A549 (cell line): ENCODE measurements around the gene CA10. TPM values are rescaled to one million over a fixed set of nuclear protein-coding genes. Genes with fewer than 3 reads are reported as not detected.

Source experiments
- ATAC-seq, 2 experiments: fragments of 200-7000 bp in 1 of 2; fragments of >200 bp in 1 of 2; cut with Nextera tagmentation in 1 of 2; cut with Tn5 transposase in 1 of 2; 3 replicates each; pipeline versions ENCODE4 v1.8.0 to v1.9.1; 2018 to 2020; ENCODE audit warnings: mild to moderate bottlenecking in 1 of 2, moderate library complexity in 1 of 2
- CTCF ChIA-PET: fragments of 300-600 bp; sonication (Branson Sonifier 250); formaldehyde crosslinking; extraction: SDS; loops from one replicate; lab custom pipeline; 2021; ENCODE audit warnings: antibody characterized with exemption, inconsistent platforms; lab: Yijun Ruan, JAX
- POLR2A ChIA-PET: fragments of 350-600 bp; formaldehyde crosslinking; extraction: SDS; loops from one replicate; lab custom pipeline; 2021; ENCODE audit warnings: antibody characterized with exemption, inconsistent platforms; lab: Yijun Ruan, JAX
- DNase-seq, 2 experiments: peaks; one replicate each; pipeline versions ENCODE4 v3.0.0 to v3.0.0-alpha.2; 2011 to 2016; ENCODE audit warnings: low read depth in 1 of 2, low spot score in 1 of 2
- FAIRE-seq: peaks from 2 replicates; lab custom pipeline; 2011; peaks lifted over from hg19 to GRCh38; lab: Jason Lieb, UNC
- H3K27ac ChIP-seq, 2 experiments: fragments of >200 bp; sonication (Bioruptor Twin); formaldehyde crosslinking; 3 replicates each; pipeline ENCODE4 v1.5.1; 2016 to 2017
- H3K4me1 ChIP-seq: fragments of >200 bp; sonication (Bioruptor Twin); formaldehyde crosslinking; 3 replicates; pipeline ENCODE4 v1.6.1; 2016
- H3K4me2 ChIP-seq: fragments of >200 bp; sonication (Bioruptor Twin); formaldehyde crosslinking; 3 replicates; pipeline ENCODE4 v1.6.1; 2016
- H3K4me3 ChIP-seq: fragments of >200 bp; sonication (Bioruptor Twin); formaldehyde crosslinking; 3 replicates; pipeline ENCODE4 v1.5.1; 2016
- H3K9me3 ChIP-seq: fragments of >200 bp; sonication (Bioruptor Twin); formaldehyde crosslinking; 3 replicates; pipeline ENCODE4 v1.6.1; 2016
- CEBPB ChIP-seq, 2 experiments: fragments of >200 bp in 1 of 2; sonication (Bioruptor Twin) in 1 of 2; formaldehyde crosslinking in 1 of 2; IDR thresholded peaks; 2 replicates each; pipeline ENCODE4 v1.6.1; 2012 to 2016
- CHD4 ChIP-seq: fragments of 200-600 bp; sonication (generic); IDR thresholded peaks from 2 replicates; pipeline ENCODE4 v1.6.1; 2016; ENCODE audit warnings: antibody characterized with exemption, mild to moderate bottlenecking, borderline replicate concordance
- EHF ChIP-seq: fragments of 250-450 bp; sonication (Bioruptor Pico); IDR thresholded peaks from 2 replicates; pipeline ENCODE4 v1.5.0; 2020; ENCODE audit warnings: mild to moderate bottlenecking
- EHMT2 ChIP-seq: fragments of 200-600 bp; sonication (generic); IDR thresholded peaks from 2 replicates; pipeline ENCODE4 v1.6.1; 2016; ENCODE audit warnings: antibody characterized with exemption, low read depth, mild to moderate bottlenecking, moderate library complexity
- ESRRA ChIP-seq: fragments of 150-350 bp; IDR thresholded peaks from 2 replicates; pipeline ENCODE4 v1.6.1; 2014; ENCODE audit warnings: mild to moderate bottlenecking, low read length, borderline replicate concordance
- FOSB ChIP-seq: fragments of 250-450 bp; sonication (Bioruptor Pico); IDR thresholded peaks from 2 replicates; pipeline ENCODE4 v1.5.0; 2020; ENCODE audit warnings: mild to moderate bottlenecking, moderate library complexity
- GATA3 ChIP-seq: IDR thresholded peaks from 2 replicates; pipeline ENCODE4 v1.6.1; 2012; ENCODE audit warnings: borderline replicate concordance
- HOXA7 ChIP-seq: fragments of 250-450 bp; sonication (Bioruptor Pico); IDR thresholded peaks from 2 replicates; pipeline ENCODE4 v1.5.0; 2020; ENCODE audit warnings: mild to moderate bottlenecking, moderate library complexity
- JUN ChIP-seq, 2 experiments: fragments of >200 bp; sonication (Bioruptor Twin); formaldehyde crosslinking; IDR thresholded peaks; 2 replicates in 1 of 2; 3 replicates in 1 of 2; pipeline ENCODE4 v1.6.1; 2016 to 2017
- KDM1A ChIP-seq: fragments of 200-600 bp; sonication (generic); IDR thresholded peaks from 2 replicates; pipeline ENCODE4 v1.6.1; 2016; ENCODE audit warnings: low read depth, mild to moderate bottlenecking
- MYC ChIP-seq: IDR thresholded peaks from 2 replicates; pipeline ENCODE4 v1.6.1; 2012; ENCODE audit warnings: mild to moderate bottlenecking, inconsistent platforms, low read length, improper control_type of control experiment, borderline replicate concordance
- NPAS2 ChIP-seq: fragments of 250-450 bp; sonication (Bioruptor Pico); IDR thresholded peaks from 2 replicates; pipeline ENCODE4 v1.8.0; 2022; ENCODE audit warnings: mild to moderate bottlenecking, moderate library complexity, borderline replicate concordance
- NR3C1 ChIP-seq: fragments of >200 bp; sonication (Bioruptor Twin); formaldehyde crosslinking; IDR thresholded peaks from 3 replicates; pipeline ENCODE4 v1.6.1; 2017
- POLR2AphosphoS2 ChIP-seq: conservative IDR thresholded peaks from 2 replicates; pipeline ENCODE4 v1.6.1; 2012; ENCODE audit warnings: low read length, improper control_type of control experiment, inconsistent platforms
- RARB ChIP-seq: fragments of 250-450 bp; sonication (Bioruptor Pico); IDR thresholded peaks from 2 replicates; pipeline ENCODE4 v1.8.0; 2021; ENCODE audit warnings: mild to moderate bottlenecking, moderate library complexity
- RCOR1 ChIP-seq: fragments of 150-350 bp; IDR thresholded peaks from 2 replicates; pipeline ENCODE4 v1.6.1; 2014; ENCODE audit warnings: antibody characterized with exemption, low read length, low read depth
- RNF2 ChIP-seq: fragments of 200-600 bp; sonication (generic); IDR thresholded peaks from 2 replicates; pipeline ENCODE4 v1.6.1; 2016; ENCODE audit warnings: low read depth, mild to moderate bottlenecking, antibody characterized with exemption, moderate library complexity, borderline replicate concordance
- SMC3 ChIP-seq: fragments of >200 bp; sonication (Bioruptor Twin); formaldehyde crosslinking; IDR thresholded peaks from 3 replicates; pipeline ENCODE4 v1.6.1; 2018; ENCODE audit warnings: inconsistent platforms
- SREBF2 ChIP-seq: fragments of 450-650 bp; IDR thresholded peaks from 2 replicates; pipeline ENCODE4 v1.6.1; 2014; ENCODE audit warnings: mild to moderate bottlenecking, moderate library complexity
- TFCP2L1 ChIP-seq: fragments of 250-450 bp; sonication (Bioruptor Pico); IDR thresholded peaks from 2 replicates; pipeline ENCODE4 v1.5.0; 2021; ENCODE audit warnings: mild to moderate bottlenecking
- ZC3H11A ChIP-seq: fragments of 450-650 bp; IDR thresholded peaks from 2 replicates; pipeline ENCODE4 v1.6.1; 2014; ENCODE audit warnings: antibody characterized with exemption, mild to moderate bottlenecking
- ZFP36 ChIP-seq: fragments of 450-650 bp; IDR thresholded peaks from 2 replicates; pipeline ENCODE4 v1.6.1; 2014; ENCODE audit warnings: borderline replicate concordance; ENCODE audit not compliant: partially characterized antibody
- ZNF302 ChIP-seq: fragments of 250-450 bp; sonication (Bioruptor Pico); IDR thresholded peaks from 2 replicates; pipeline ENCODE4 v1.9.0; 2021; ENCODE audit warnings: inconsistent platforms, mild to moderate bottlenecking, moderate library complexity
- WGBS: methylation state at CpG from one replicate; pipeline ENCODE4 v1.1.6; 2017; ENCODE audit errors: missing lambda C conversion rate; 5-methylcytosine and 5-hydroxymethylcytosine counted together
- polyA plus RNA-seq, 4 experiments: library from polyadenylated mRNA; depleted of rRNA in 3 of 4; stranded (reverse); fragments of >200 nt; fragmentation: RNase III in 1 of 4; extraction: RNeasy Plus Mini Kit Qiagen cat#74134 plus additional on column Dnase treatment in 1 of 4; gene quantifications; 2 replicates in 3 of 4; 3 replicates in 1 of 4; pipeline ENCODE4 v1.2.3, GENCODE V29; 2011 to 2017
- TF ChIP-seq, protein P1 (sequence below): fragments of 150-350 bp; IDR thresholded peaks from 2 replicates; pipeline ENCODE4 v1.6.1; 2014; ENCODE audit warnings: low read depth, mild to moderate bottlenecking, low read length
- TF ChIP-seq, protein P2 (sequence below): fragments of >200 bp; sonication (Bioruptor Twin); formaldehyde crosslinking; IDR thresholded peaks from 3 replicates; pipeline ENCODE4 v1.5.1; 2016
- TF ChIP-seq, protein P3 (sequence below): IDR thresholded peaks from 2 replicates; pipeline ENCODE4 v1.6.1; 2012; ENCODE audit warnings: low read depth, borderline replicate concordance
- TF ChIP-seq, protein P4 (sequence below): IDR thresholded peaks from 2 replicates; pipeline ENCODE4 v1.6.1; 2012
- TF ChIP-seq, protein P5 (sequence below): fragments of 200-600 bp; sonication (generic); IDR thresholded peaks from 2 replicates; pipeline ENCODE4 v1.6.1; 2016; ENCODE audit warnings: antibody characterized with exemption, mild to moderate bottlenecking, moderate library complexity

The CA10 gene
- polyA plus RNA-seq, 2 of the 4 experiments (the other 2 are of a cell fraction) = not detected

DNA sequence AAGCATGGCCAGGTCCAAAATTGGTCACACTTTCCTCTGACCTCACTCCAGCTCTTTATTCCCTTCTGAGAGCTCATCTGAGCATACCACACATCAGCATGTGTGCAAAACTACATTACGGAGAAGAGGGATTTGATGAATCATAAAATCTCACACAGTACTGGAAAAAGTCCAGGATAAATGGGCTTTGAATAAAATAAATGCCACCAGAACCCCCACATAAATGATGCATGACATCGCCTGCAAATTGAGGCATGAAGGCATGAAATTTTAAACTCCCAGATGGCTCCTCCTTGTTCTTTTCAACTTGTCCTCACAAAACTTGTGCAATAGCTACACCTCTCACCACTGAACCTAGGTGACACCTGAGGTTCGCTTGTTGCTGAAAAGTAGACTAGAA, 439.5 kb downstream of the CA10 start:
- no peak overlapping the region for H3K4me2 ChIP-seq
- TF ChIP-seq SREBF2 (no peak), KDM1A (no peak), GATA3 (no peak), POLR2AphosphoS2 (no peak), ESRRA (no peak), NPAS2 (CRISPR knock-in tag) (no peak), EHF (CRISPR knock-in tag) (no peak), JUN (IDR thresholded peaks at IDR 0.05) (no peak), SMC3 (no peak), ZFP36 (no peak), RNF2 (no peak), NR3C1 (no peak), FOSB (no peak), MYC (no peak), CEBPB (IDR thresholded peaks at IDR 0.05) (no peak), EHMT2 (no peak)
- TF ChIP-seq, protein P1, sequence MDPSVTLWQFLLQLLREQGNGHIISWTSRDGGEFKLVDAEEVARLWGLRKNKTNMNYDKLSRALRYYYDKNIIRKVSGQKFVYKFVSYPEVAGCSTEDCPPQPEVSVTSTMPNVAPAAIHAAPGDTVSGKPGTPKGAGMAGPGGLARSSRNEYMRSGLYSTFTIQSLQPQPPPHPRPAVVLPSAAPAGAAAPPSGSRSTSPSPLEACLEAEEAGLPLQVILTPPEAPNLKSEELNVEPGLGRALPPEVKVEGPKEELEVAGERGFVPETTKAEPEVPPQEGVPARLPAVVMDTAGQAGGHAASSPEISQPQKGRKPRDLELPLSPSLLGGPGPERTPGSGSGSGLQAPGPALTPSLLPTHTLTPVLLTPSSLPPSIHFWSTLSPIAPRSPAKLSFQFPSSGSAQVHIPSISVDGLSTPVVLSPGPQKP = no peak
- TF ChIP-seq, all 56 proteins: peak for 0
- ChIA-PET POLR2A (no interaction called here), CTCF (no interaction called here)
- no peak overlapping the region for H3K4me3 ChIP-seq
- H3K4me1 ChIP-seq = no peaks in the 10 kb centered on the region
- FAIRE-seq (no peak), DNase-seq (no peak), ATAC-seq (no peak)
- 16% methylated on average over 3 of the region's 3 CpGs for WGBS
- H3K9me3 ChIP-seq = no peaks in the 10 kb centered on the region
- H3K27ac ChIP-seq = no peak overlapping the region

DNA sequence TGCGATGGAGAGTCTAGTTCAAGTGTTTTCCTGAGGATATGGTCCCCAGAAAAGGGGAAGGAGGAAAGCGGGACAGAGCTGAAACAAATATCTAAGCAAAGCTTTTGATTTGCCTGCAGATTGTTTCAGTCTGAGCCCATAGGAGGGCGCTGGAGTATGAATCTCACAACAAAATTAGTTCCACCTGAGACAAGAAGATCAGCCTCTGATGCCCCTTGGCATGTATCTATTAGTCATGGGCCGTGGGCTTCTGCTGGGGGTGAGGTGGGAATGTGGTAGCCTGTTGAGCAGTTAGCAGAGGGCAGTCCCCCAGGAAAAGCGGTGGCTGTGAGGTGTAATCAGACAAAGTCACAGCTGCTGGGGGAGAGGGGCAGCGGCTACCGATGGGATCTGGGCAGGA, 446.9 kb downstream of the CA10 start:
- TF ChIP-seq ZFP36 (no peak), HOXA7 (CRISPR knock-in tag) (no peak), NPAS2 (CRISPR knock-in tag) (no peak), RCOR1 (no peak)
- TF ChIP-seq, protein P2, sequence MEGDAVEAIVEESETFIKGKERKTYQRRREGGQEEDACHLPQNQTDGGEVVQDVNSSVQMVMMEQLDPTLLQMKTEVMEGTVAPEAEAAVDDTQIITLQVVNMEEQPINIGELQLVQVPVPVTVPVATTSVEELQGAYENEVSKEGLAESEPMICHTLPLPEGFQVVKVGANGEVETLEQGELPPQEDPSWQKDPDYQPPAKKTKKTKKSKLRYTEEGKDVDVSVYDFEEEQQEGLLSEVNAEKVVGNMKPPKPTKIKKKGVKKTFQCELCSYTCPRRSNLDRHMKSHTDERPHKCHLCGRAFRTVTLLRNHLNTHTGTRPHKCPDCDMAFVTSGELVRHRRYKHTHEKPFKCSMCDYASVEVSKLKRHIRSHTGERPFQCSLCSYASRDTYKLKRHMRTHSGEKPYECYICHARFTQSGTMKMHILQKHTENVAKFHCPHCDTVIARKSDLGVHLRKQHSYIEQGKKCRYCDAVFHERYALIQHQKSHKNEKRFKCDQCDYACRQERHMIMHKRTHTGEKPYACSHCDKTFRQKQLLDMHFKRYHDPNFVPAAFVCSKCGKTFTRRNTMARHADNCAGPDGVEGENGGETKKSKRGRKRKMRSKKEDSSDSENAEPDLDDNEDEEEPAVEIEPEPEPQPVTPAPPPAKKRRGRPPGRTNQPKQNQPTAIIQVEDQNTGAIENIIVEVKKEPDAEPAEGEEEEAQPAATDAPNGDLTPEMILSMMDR = no peak
- TF ChIP-seq, protein P3, sequence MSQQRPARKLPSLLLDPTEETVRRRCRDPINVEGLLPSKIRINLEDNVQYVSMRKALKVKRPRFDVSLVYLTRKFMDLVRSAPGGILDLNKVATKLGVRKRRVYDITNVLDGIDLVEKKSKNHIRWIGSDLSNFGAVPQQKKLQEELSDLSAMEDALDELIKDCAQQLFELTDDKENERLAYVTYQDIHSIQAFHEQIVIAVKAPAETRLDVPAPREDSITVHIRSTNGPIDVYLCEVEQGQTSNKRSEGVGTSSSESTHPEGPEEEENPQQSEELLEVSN = no peak
- Histone ChIP-seq H3K9me3 (no peaks in the 10 kb centered on the region), H3K4me2 (no peak overlapping the region), H3K4me1 (no peaks in the 10 kb centered on the region), H3K27ac (no peak overlapping the region), H3K4me3 (no peak overlapping the region)
- 28% methylated on average over 7 of the region's 7 CpGs for WGBS
- ATAC-seq (no peak), FAIRE-seq (no peak), DNase-seq (no peak)
- POLR2A ChIA-PET = no interaction called here
- CTCF ChIA-PET = interaction anchor here (0.8 to 1.2 kb wide), 4 partner anchors 25 to 132 kb away, joined by 3 read pairs; no protein-coding TSS in a partner anchor

DNA sequence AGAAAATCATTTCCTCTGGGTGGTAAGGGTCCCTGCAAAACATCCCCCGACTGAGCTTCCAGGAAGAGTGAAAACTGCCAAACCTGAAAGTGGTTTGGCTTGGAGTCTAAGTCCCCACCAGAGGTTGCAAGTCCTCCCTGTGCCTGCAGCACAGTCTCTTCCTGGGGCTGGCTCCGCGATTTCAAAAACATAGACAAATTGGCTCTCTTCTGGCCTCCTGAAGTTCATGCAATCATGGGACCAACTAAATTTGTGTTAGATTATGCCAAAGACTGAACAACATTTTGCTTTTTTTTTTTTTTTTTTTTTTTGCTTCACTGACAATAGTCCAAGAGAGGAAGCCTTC, 447.9 kb downstream of the CA10 start:
- CTCF ChIA-PET = interaction anchor here (1.0 to 1.3 kb wide), 3 partner anchors 125 to 249 kb away, joined by 3 read pairs; no protein-coding TSS in a partner anchor
- POLR2A ChIA-PET = no interaction called here
- ATAC-seq (no peak), FAIRE-seq (no peak), DNase-seq (no peak)
- no peak overlapping the region for H3K4me3 ChIP-seq
- no peak overlapping the region for H3K27ac ChIP-seq
- 21% methylated on average over 3 of the region's 3 CpGs for WGBS
- no peaks in the 10 kb centered on the region for H3K9me3 ChIP-seq
- no peak overlapping the region for H3K4me2 ChIP-seq
- H3K4me1 ChIP-seq = no peaks in the 10 kb centered on the region
- no peak for TF ChIP-seq ZNF302 (CRISPR knock-in tag)
- TF ChIP-seq RNF2 = no peak
- no peak for TF ChIP-seq ZFP36
- TF ChIP-seq, protein P4, sequence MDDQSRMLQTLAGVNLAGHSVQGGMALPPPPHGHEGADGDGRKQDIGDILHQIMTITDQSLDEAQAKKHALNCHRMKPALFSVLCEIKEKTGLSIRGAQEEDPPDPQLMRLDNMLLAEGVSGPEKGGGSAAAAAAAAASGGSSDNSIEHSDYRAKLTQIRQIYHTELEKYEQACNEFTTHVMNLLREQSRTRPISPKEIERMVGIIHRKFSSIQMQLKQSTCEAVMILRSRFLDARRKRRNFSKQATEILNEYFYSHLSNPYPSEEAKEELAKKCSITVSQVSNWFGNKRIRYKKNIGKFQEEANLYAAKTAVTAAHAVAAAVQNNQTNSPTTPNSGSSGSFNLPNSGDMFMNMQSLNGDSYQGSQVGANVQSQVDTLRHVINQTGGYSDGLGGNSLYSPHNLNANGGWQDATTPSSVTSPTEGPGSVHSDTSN = no peak
- no peak for TF ChIP-seq RARB (CRISPR knock-in tag)
- TF ChIP-seq CHD4 = no peak
- no peak for TF ChIP-seq NPAS2 (CRISPR knock-in tag)
- TF ChIP-seq ZC3H11A = no peak
- TF ChIP-seq TFCP2L1 = no peak
- TF ChIP-seq, protein P5, sequence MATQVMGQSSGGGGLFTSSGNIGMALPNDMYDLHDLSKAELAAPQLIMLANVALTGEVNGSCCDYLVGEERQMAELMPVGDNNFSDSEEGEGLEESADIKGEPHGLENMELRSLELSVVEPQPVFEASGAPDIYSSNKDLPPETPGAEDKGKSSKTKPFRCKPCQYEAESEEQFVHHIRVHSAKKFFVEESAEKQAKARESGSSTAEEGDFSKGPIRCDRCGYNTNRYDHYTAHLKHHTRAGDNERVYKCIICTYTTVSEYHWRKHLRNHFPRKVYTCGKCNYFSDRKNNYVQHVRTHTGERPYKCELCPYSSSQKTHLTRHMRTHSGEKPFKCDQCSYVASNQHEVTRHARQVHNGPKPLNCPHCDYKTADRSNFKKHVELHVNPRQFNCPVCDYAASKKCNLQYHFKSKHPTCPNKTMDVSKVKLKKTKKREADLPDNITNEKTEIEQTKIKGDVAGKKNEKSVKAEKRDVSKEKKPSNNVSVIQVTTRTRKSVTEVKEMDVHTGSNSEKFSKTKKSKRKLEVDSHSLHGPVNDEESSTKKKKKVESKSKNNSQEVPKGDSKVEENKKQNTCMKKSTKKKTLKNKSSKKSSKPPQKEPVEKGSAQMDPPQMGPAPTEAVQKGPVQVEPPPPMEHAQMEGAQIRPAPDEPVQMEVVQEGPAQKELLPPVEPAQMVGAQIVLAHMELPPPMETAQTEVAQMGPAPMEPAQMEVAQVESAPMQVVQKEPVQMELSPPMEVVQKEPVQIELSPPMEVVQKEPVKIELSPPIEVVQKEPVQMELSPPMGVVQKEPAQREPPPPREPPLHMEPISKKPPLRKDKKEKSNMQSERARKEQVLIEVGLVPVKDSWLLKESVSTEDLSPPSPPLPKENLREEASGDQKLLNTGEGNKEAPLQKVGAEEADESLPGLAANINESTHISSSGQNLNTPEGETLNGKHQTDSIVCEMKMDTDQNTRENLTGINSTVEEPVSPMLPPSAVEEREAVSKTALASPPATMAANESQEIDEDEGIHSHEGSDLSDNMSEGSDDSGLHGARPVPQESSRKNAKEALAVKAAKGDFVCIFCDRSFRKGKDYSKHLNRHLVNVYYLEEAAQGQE = no peak
